T follicular helper cell (primary cell): ENCODE measurements around the gene SH3TC1.

Experiments
- DNase-seq: peaks from one replicate; pipeline ENCODE4 v3.0.0-alpha.2; 2020; ENCODE audit warnings: low read depth

Gene SH3TC1

GRCh38 chr4:8215001-8215427, 15.9 kb downstream of the SH3TC1 start:
- no peak for DNase-seq

GRCh38 chr4:8215641-8216442, 16.8 kb downstream of the SH3TC1 start:
- no peak for DNase-seq

- DNase-seq = no peak
Observed at GRCh38 chr4:8216443-8217245, 17.6 kb downstream of the SH3TC1 start.

- DNase-seq = no peak
Observed at GRCh38 chr4:8217246-8217511, 18.1 kb downstream of the SH3TC1 start.

- no peak for DNase-seq
Observed at GRCh38 chr4:8217871-8218270, 18.8 kb downstream of the SH3TC1 start.

GRCh38 chr4:8218371-8219031, 19.4 kb downstream of the SH3TC1 start:
- DNase-seq = no peak

GRCh38 chr4:8219236-8219635, 20.1 kb downstream of the SH3TC1 start:
- DNase-seq = no peak

- no peak for DNase-seq
Observed at GRCh38 chr4:8220661-8221450, 21.8 kb downstream of the SH3TC1 start.

GRCh38 chr4:8221476-8221875, 22.4 kb downstream of the SH3TC1 start:
- no peak for DNase-seq

GRCh38 chr4:8221985-8222384, 22.9 kb downstream of the SH3TC1 start:
- DNase-seq = no peak

GRCh38 chr4:8222609-8223388, 23.7 kb downstream of the SH3TC1 start:
- DNase-seq = no peak

GRCh38 chr4:8224267-8224974, 25.3 kb downstream of the SH3TC1 start:
- DNase-seq = no peak

- no peak for DNase-seq
Observed at GRCh38 chr4:8224975-8225625, 26.0 kb downstream of the SH3TC1 start.

GRCh38 chr4:8225706-8226443, 26.8 kb downstream of the SH3TC1 start:
- no peak for DNase-seq

- DNase-seq = no peak
Observed at GRCh38 chr4:8227201-8227770, 28.2 kb downstream of the SH3TC1 start.

GRCh38 chr4:8227771-8228318, 28.8 kb downstream of the SH3TC1 start:
- no peak for DNase-seq

GRCh38 chr4:8228319-8229250, 29.5 kb downstream of the SH3TC1 start:
- peak; percentile 67 for DNase-seq
